Measurements from ENCODE around the gene ZNF555. TPM values are rescaled to one million over a fixed set of nuclear protein-coding genes. Genes with fewer than 3 reads are reported as not detected.
A peak's percentile ranks its signal among the peaks of the same experiment; 100 is the strongest.
"Not testable (repeated sequence)": the region's sequence is repeated elsewhere in the genome, so short reads cannot be mapped to it uniquely, and the experiment has no call there.

The ZNF555 gene
- polyA plus RNA-seq (2013, experiment 1 of 2; ENCODE audit: insufficient read length), result 3.3 TPM
- 4.5 TPM for polyA plus RNA-seq (2013, experiment 2 of 2; ENCODE audit: insufficient read length)

DNA sequence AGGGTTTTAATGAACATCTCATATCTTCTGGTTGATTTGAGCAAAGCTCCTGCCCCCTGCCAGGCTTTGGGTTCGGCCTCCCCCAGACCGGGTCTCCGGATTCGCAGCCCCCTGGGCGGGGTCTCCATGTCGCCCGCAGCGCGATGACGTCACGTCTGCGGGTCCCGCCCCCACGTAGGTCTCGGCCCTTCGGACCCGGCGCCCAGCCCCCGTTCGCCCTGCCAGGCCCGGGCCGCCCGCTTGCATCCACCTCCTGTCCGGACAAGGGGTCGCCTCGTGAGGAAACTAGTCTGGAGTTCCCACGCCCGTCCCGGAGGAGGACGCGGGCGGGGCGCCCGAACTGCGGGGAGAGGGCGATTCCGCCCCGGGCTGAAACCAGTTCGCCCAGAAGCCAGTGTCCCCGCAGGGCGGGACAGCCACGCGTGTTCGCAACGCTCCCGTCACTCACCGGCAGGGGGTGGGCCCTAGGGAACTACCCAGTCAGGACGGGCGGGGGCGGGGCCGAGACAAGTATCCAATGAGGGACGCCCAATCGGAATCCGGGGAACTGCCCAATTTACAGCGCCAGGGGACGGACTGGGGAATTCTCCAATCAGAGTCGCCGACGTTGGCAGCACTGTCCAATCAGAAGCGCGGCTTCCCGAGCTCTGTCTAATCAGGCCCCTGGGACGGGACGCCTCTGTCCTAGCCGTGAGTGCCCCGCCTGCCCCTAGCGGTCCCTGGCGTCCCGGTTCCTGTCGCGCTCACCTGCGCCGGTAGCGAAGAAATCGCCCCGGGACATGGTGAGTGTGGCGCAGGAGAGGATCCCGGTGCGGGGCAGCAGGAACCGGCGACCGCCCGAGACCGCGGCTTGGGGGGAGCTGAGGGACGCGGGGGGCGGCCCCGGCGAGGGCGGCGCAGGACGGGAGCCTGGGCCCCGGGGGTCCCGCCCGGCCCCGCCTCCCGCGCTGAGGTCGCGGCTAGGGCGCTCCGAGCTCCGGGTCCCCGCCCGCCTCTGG is at the start of gene ZNF555:
Gene ZNF555 (plus strand): TSS at position 682 of the 998 bp plus-strand sequence. CDS start 98 bp downstream, at position 780.
- peak; percentile 99 for DNase-seq

DNA sequence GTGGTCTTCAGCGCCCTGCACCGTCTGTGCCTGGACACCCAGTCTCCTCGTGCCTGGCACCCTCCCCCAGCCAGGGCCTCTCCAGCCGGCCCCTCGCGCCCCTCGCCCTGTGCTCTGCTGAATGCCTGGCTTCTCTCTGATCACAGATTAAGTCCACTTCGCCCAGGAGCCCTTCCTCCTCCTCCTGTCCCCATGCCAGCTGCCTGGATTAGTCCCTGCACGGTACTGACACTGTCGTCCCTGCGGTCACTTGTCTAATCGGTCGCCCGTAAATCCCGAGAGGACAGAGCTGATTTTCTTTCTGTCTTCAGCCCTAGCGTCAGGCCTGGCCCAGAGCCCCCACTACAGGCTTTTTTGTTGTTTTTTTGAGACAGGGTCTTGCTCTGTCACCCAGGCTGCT is 49.4 kb upstream of the ZNF555 start:
- DNase-seq, result no peak

- not testable (repeated sequence) for DNase-seq
These were observed 48.6 kb upstream of the ZNF555 start for GRCh38 chr19:2792666-2793065.

- no peak for DNase-seq
These were observed 48.1 kb upstream of the ZNF555 start for GRCh38 chr19:2793126-2793525.

- DNase-seq, result no peak
These were observed 47.7 kb upstream of the ZNF555 start for GRCh38 chr19:2793577-2793976.

GRCh38 chr19:2795827-2796658 is 45.2 kb upstream of the ZNF555 start:
- DNase-seq, result no peak

GRCh38 chr19:2796659-2797266 is 44.5 kb upstream of the ZNF555 start:
- DNase-seq, result no peak

DNA sequence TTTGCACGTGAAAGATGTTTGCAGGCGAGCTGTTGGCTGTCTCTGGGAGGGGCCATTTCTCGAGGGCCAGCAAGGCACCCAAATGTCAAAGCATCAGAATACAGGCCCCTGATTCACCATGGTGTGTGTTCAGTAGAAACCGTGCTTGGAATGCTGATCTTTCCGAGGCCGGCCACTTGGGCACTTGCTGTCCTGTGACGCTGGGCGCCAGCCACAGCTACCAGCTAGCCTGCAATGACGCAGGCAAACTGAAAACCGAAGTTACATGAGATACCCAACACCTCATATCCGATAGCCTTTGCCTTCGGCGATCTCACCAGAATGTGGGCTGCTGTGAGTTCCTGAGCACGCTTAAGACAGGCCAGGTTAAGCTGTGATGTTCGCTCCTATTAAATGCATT is 44.0 kb upstream of the ZNF555 start:
- no peak for DNase-seq

DNA sequence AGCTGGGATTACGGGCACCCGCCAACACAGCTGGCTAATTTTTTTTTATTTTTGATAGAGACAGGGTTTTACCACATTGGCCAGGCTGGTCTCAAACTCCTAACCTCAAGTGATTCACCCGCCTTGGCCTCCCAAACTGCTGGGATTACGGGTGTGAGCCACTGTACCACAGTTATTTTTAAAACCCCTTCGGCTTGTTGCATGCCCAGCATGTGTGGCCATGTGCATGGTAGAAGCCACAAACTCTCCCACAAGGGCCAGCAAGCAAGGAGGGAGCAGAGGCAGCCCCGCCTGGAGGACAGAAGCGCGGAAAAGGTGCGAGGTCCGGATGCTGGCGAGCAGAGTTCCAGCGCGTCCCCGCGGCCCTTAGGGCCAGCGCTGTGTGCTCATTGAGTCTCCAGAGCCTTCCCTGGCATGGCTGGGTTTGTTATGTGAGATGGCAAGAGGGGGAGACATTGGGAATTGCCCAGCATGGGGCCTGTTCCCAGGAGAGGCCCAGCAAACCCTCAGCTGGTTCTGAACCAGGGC is 43.1 kb upstream of the ZNF555 start:
- no peak for DNase-seq

DNA sequence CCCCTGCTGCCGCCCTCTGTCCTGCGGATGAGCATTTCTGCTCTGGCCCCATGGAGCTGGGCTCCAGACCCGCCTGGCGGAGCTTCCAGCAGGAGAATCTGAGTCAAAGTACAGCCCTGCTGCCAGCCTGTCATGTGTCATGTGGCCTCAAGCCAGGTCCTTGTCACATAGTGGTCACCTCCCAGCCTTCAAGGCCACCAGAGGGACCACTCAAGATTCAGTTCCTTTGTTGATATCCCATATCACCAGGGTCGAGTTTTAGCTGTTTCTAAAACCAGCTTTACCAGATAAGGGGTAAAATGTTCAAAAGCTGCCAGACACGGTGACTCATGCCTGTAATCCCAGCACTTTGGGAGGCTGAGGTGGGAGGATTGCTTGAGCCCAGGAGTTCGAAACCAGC is 42.5 kb upstream of the ZNF555 start:
- no peak for DNase-seq

- no peak for DNase-seq
These were observed 41.8 kb upstream of the ZNF555 start for GRCh38 chr19:2799273-2800020.

- DNase-seq, result no peak
These were observed 40.8 kb upstream of the ZNF555 start for GRCh38 chr19:2800506-2800905.

- DNase-seq, result no peak
These were observed 38.4 kb upstream of the ZNF555 start for GRCh38 chr19:2802826-2803225.

GRCh38 chr19:2803486-2804155 is 37.7 kb upstream of the ZNF555 start:
- DNase-seq, result no peak

- DNase-seq, result no peak
These were observed 36.9 kb upstream of the ZNF555 start for GRCh38 chr19:2804156-2805004.

- DNase-seq, result no peak
These were observed 35.9 kb upstream of the ZNF555 start for GRCh38 chr19:2805261-2805900.

DNA sequence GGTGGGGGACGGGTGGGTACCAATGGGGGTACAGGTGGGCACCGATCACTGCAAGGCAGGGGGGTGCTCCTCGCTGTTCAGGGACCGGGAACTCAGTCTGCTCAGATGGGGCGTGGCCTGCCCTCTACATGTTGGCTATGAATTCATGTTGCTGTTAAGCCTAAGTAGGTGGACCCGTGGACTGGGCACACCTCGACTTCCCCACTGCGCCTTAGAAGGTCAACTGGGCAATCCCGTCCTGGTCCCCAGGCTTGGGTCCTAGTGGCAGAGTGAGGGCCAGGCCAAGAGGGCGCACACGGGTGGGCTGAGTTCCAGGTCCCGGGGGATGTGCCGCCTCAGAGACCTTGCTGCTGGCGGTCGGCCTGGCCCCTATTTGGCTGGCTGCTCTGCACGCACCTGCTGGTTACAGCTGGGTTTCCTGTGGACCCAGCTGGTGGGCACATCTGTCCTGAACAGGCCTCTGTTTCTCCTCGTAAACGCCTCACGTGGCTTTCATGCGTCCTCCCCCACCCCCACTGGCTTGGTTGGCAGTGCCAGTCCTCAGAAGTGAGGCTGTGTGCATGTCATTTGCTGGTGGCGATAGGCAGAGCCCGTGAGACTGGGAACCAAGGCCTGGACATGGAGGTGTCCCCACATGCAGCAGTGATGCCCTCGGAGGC is 35.2 kb upstream of the ZNF555 start:
- no peak for DNase-seq

DNA sequence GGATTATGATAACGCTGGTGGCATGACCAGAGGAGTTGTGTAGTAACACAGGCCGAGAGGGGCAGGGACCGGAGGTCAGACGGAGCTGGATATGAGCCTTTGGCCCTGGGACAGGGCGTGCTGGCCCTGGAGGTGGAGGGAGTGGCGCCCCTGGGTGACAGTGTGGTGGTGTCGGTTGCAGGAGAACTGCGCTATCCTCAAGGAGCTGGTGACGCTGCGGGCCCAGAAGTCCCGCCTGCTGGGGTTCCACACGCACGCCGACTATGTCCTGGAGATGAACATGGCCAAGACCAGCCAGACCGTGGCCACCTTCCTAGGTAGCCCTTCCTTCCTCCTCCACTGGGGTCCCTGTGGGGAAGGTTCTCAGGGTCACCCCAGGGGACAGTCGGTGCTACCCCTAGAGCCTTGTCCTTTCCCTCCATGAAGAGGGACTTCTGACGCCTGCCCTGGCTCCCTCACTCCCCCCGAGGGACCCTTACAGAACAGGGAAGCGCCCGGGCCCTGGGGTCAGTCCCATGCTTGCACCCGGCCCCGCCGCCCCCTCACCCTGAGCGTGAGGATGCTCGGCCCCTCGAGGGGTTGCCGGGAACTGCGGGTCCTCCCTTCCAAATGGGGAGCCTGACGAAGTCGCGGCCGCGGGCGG is 34.4 kb upstream of the ZNF555 start:
- DNase-seq, result no peak
